ENCODE measurements around the gene FOXP4. TPM values are rescaled to one million over a fixed set of nuclear protein-coding genes. Genes with fewer than 3 reads are reported as not detected.

Gene FOXP4
- total RNA-seq, 1 donor from 2014 or later = 66.5 TPM

- no peak for DNase-seq (ENCODE audit: low spot score)
Observed at GRCh38 chr6:41522780-41523548, 23.2 kb upstream of the FOXP4 start.

GRCh38 chr6:41523915-41524633, 22.1 kb upstream of the FOXP4 start:
- DNase-seq (ENCODE audit: low spot score) = no peak

- no peak for DNase-seq (ENCODE audit: low spot score)
Observed at GRCh38 chr6:41524634-41525011, 21.6 kb upstream of the FOXP4 start.

GRCh38 chr6:41527721-41528408, 18.3 kb upstream of the FOXP4 start:
- no peak for DNase-seq (ENCODE audit: low spot score)

- no peak for DNase-seq (ENCODE audit: low spot score)
Observed at GRCh38 chr6:41528409-41528963, 17.7 kb upstream of the FOXP4 start.

GRCh38 chr6:41529049-41529448, 17.1 kb upstream of the FOXP4 start:
- DNase-seq (ENCODE audit: low spot score) = no peak

- DNase-seq (ENCODE audit: low spot score) = no peak
Observed at GRCh38 chr6:41529970-41530369, 16.2 kb upstream of the FOXP4 start.

- DNase-seq (ENCODE audit: low spot score) = no peak
Observed at GRCh38 chr6:41530476-41530875, 15.7 kb upstream of the FOXP4 start.

GRCh38 chr6:41531016-41531415, 15.2 kb upstream of the FOXP4 start:
- DNase-seq (ENCODE audit: low spot score) = no peak

- DNase-seq (ENCODE audit: low spot score) = no peak
Observed at GRCh38 chr6:41531591-41532582, 14.3 kb upstream of the FOXP4 start.

GRCh38 chr6:41535766-41536165, 10.4 kb upstream of the FOXP4 start:
- DNase-seq (ENCODE audit: low spot score) = no peak

- DNase-seq (ENCODE audit: low spot score) = peak; percentile 49
Observed at GRCh38 chr6:41536795-41537758, 9.1 kb upstream of the FOXP4 start.

GRCh38 chr6:41538556-41539182, 7.5 kb upstream of the FOXP4 start:
- no peak for DNase-seq (ENCODE audit: low spot score)

GRCh38 chr6:41539204-41539603, 7.0 kb upstream of the FOXP4 start:
- DNase-seq (ENCODE audit: low spot score) = no peak

- DNase-seq (ENCODE audit: low spot score) = no peak
Observed at GRCh38 chr6:41541364-41541763, 4.8 kb upstream of the FOXP4 start.

GRCh38 chr6:41543087-41543486, 3.1 kb upstream of the FOXP4 start:
- no peak for DNase-seq (ENCODE audit: low spot score)

- no peak for DNase-seq (ENCODE audit: low spot score)
Observed at GRCh38 chr6:41545247-41545702, 906 bp upstream of the FOXP4 start.

- no peak for DNase-seq (ENCODE audit: low spot score)
Observed at GRCh38 chr6:41546475-41546865, 289 bp downstream of the FOXP4 start.

All from mucosa of gallbladder (tissue), 1 donor.